ENCODE measurements around the gene GIMAP1.

Gene GIMAP1

GRCh38 chr7:150686030-150686631, 30.3 kb upstream of the GIMAP1 start:
- Histone ChIP-seq H2AFZ (ENCODE audit: low read length, unreplicated experiment) (peak overlapping the region; percentile 70), H3K27me3 (ENCODE audit: insufficient read depth, low read length) (no peaks in the 10 kb centered on the region), H3K36me3 (ENCODE audit: insufficient read depth, low read length) (peaks cover 3% of the 10 kb centered on the region; the same call in 1 of the 2 replicates), H3K4me3 (ENCODE audit: low read depth, low read length) (peak overlapping the region; percentile 78), H3K79me2 (ENCODE audit: control insufficient read depth, insufficient read depth, low read length, unreplicated experiment) (no peaks in the 10 kb centered on the region), H3K4me1 (ENCODE audit: control insufficient read depth, insufficient read depth, low read length, unreplicated experiment) (no peaks in the 10 kb centered on the region), H3K27ac (ENCODE audit: low read depth, low read length) (no peak overlapping the region)

- Histone ChIP-seq H3K27ac (ENCODE audit: low read depth, low read length) (no peak overlapping the region), H2AFZ (ENCODE audit: low read length, unreplicated experiment) (no peak overlapping the region), H3K36me3 (ENCODE audit: insufficient read depth, low read length) (peaks cover 3% of the 10 kb centered on the region; the same call in 1 of the 2 replicates), H3K4me1 (ENCODE audit: control insufficient read depth, insufficient read depth, low read length, unreplicated experiment) (no peaks in the 10 kb centered on the region), H3K79me2 (ENCODE audit: control insufficient read depth, insufficient read depth, low read length, unreplicated experiment) (no peaks in the 10 kb centered on the region), H3K27me3 (ENCODE audit: insufficient read depth, low read length) (no peaks in the 10 kb centered on the region), H3K4me3 (ENCODE audit: low read depth, low read length) (no peak overlapping the region)
Observed at GRCh38 chr7:150688630-150689029, 27.8 kb upstream of the GIMAP1 start.

GRCh38 chr7:150695654-150696053, 20.8 kb upstream of the GIMAP1 start:
- H2AFZ ChIP-seq (ENCODE audit: low read length, unreplicated experiment), result no peak overlapping the region
- no peaks in the 10 kb centered on the region for H3K27me3 ChIP-seq (ENCODE audit: insufficient read depth, low read length)
- no peaks in the 10 kb centered on the region; the same call in 1 of the 2 replicates for H3K36me3 ChIP-seq (ENCODE audit: insufficient read depth, low read length)
- no peak overlapping the region for H3K4me3 ChIP-seq (ENCODE audit: low read depth, low read length)
- no peak overlapping the region for H3K27ac ChIP-seq (ENCODE audit: low read depth, low read length)
- H3K4me1 ChIP-seq (ENCODE audit: control insufficient read depth, insufficient read depth, low read length, unreplicated experiment), result no peaks in the 10 kb centered on the region
- no peaks in the 10 kb centered on the region for H3K79me2 ChIP-seq (ENCODE audit: control insufficient read depth, insufficient read depth, low read length, unreplicated experiment)

GRCh38 chr7:150703209-150703608, 13.2 kb upstream of the GIMAP1 start:
- Histone ChIP-seq H3K4me1 (ENCODE audit: control insufficient read depth, insufficient read depth, low read length, unreplicated experiment) (no peaks in the 10 kb centered on the region), H2AFZ (ENCODE audit: low read length, unreplicated experiment) (no peak overlapping the region), H3K4me3 (ENCODE audit: low read depth, low read length) (no peak overlapping the region)

GRCh38 chr7:150715293-150715692, 1.1 kb upstream of the GIMAP1 start:
- H3K27me3 ChIP-seq (ENCODE audit: insufficient read depth, low read length), result no peaks in the 10 kb centered on the region
- H2AFZ ChIP-seq (ENCODE audit: low read length, unreplicated experiment), result no peak overlapping the region
- no peak overlapping the region for H3K4me3 ChIP-seq (ENCODE audit: low read depth, low read length)
- H3K27ac ChIP-seq (ENCODE audit: low read depth, low read length), result no peak overlapping the region
- no peaks in the 10 kb centered on the region for H3K36me3 ChIP-seq (ENCODE audit: insufficient read depth, low read length)
- no peaks in the 10 kb centered on the region for H3K79me2 ChIP-seq (ENCODE audit: control insufficient read depth, insufficient read depth, low read length, unreplicated experiment)
- H3K4me1 ChIP-seq (ENCODE audit: control insufficient read depth, insufficient read depth, low read length, unreplicated experiment), result no peaks in the 10 kb centered on the region

More at GRCh38 chr7:150703209-150703608, 13.2 kb upstream of the GIMAP1 start:
- Histone ChIP-seq H3K27me3 (ENCODE audit: insufficient read depth, low read length) (no peaks in the 10 kb centered on the region), H3K36me3 (ENCODE audit: insufficient read depth, low read length) (no peaks in the 10 kb centered on the region), H3K27ac (ENCODE audit: low read depth, low read length) (no peak overlapping the region), H3K79me2 (ENCODE audit: control insufficient read depth, insufficient read depth, low read length, unreplicated experiment) (no peaks in the 10 kb centered on the region)

GRCh38 chr7:150715738-150716137, 675 bp upstream of the GIMAP1 start:
- H2AFZ ChIP-seq (ENCODE audit: low read length, unreplicated experiment), result no peak overlapping the region

GRCh38 chr7:150716939-150717338, 526 bp downstream of the GIMAP1 start:
- Histone ChIP-seq H3K4me3 (ENCODE audit: low read depth, low read length) (no peak overlapping the region), H3K27me3 (ENCODE audit: insufficient read depth, low read length) (no peaks in the 10 kb centered on the region), H3K36me3 (ENCODE audit: insufficient read depth, low read length) (no peaks in the 10 kb centered on the region), H2AFZ (ENCODE audit: low read length, unreplicated experiment) (no peak overlapping the region), H3K79me2 (ENCODE audit: control insufficient read depth, insufficient read depth, low read length, unreplicated experiment) (no peaks in the 10 kb centered on the region), H3K4me1 (ENCODE audit: control insufficient read depth, insufficient read depth, low read length, unreplicated experiment) (no peaks in the 10 kb centered on the region), H3K27ac (ENCODE audit: low read depth, low read length) (no peak overlapping the region)

More at GRCh38 chr7:150715738-150716137, 675 bp upstream of the GIMAP1 start:
- no peak overlapping the region for H3K4me3 ChIP-seq (ENCODE audit: low read depth, low read length)
- H3K27me3 ChIP-seq (ENCODE audit: insufficient read depth, low read length), result no peaks in the 10 kb centered on the region
- H3K36me3 ChIP-seq (ENCODE audit: insufficient read depth, low read length), result no peaks in the 10 kb centered on the region
- no peak overlapping the region for H3K27ac ChIP-seq (ENCODE audit: low read depth, low read length)
- H3K4me1 ChIP-seq (ENCODE audit: control insufficient read depth, insufficient read depth, low read length, unreplicated experiment), result no peaks in the 10 kb centered on the region
- no peaks in the 10 kb centered on the region for H3K79me2 ChIP-seq (ENCODE audit: control insufficient read depth, insufficient read depth, low read length, unreplicated experiment)

GRCh38 chr7:150717814-150718420, 1.5 kb downstream of the GIMAP1 start:
- Histone ChIP-seq H3K27ac (ENCODE audit: low read depth, low read length) (no peak overlapping the region), H2AFZ (ENCODE audit: low read length, unreplicated experiment) (no peak overlapping the region), H3K4me3 (ENCODE audit: low read depth, low read length) (no peak overlapping the region), H3K79me2 (ENCODE audit: control insufficient read depth, insufficient read depth, low read length, unreplicated experiment) (no peaks in the 10 kb centered on the region), H3K27me3 (ENCODE audit: insufficient read depth, low read length) (no peaks in the 10 kb centered on the region), H3K4me1 (ENCODE audit: control insufficient read depth, insufficient read depth, low read length, unreplicated experiment) (no peaks in the 10 kb centered on the region), H3K36me3 (ENCODE audit: insufficient read depth, low read length) (no peaks in the 10 kb centered on the region)

- Histone ChIP-seq H3K27ac (ENCODE audit: low read depth, low read length) (no peak overlapping the region), H2AFZ (ENCODE audit: low read length, unreplicated experiment) (no peak overlapping the region), H3K36me3 (ENCODE audit: insufficient read depth, low read length) (no peaks in the 10 kb centered on the region), H3K79me2 (ENCODE audit: control insufficient read depth, insufficient read depth, low read length, unreplicated experiment) (no peaks in the 10 kb centered on the region), H3K4me1 (ENCODE audit: control insufficient read depth, insufficient read depth, low read length, unreplicated experiment) (no peaks in the 10 kb centered on the region), H3K4me3 (ENCODE audit: low read depth, low read length) (no peak overlapping the region), H3K27me3 (ENCODE audit: insufficient read depth, low read length) (no peaks in the 10 kb centered on the region)
Observed at GRCh38 chr7:150719436-150719835, 3.0 kb downstream of the GIMAP1 start.

- Histone ChIP-seq H3K79me2 (ENCODE audit: control insufficient read depth, insufficient read depth, low read length, unreplicated experiment) (no peaks in the 10 kb centered on the region), H3K4me3 (ENCODE audit: low read depth, low read length) (no peak overlapping the region), H2AFZ (ENCODE audit: low read length, unreplicated experiment) (no peak overlapping the region), H3K27ac (ENCODE audit: low read depth, low read length) (no peak overlapping the region), H3K4me1 (ENCODE audit: control insufficient read depth, insufficient read depth, low read length, unreplicated experiment) (no peaks in the 10 kb centered on the region), H3K36me3 (ENCODE audit: insufficient read depth, low read length) (no peaks in the 10 kb centered on the region), H3K27me3 (ENCODE audit: insufficient read depth, low read length) (no peaks in the 10 kb centered on the region)
Observed at GRCh38 chr7:150719960-150720891, 3.8 kb downstream of the GIMAP1 start.

Data from ACC112 (cell line).